Ectodermal cell (in vitro differentiated cells): ENCODE measurements around the gene NR2F1.
A peak's percentile ranks its signal among the peaks of the same experiment; 100 is the strongest.

Experiments used
- H3K27ac ChIP-seq: 2 replicates; pipeline ENCODE4 v1.7.0; 2013; ENCODE audit warnings: mild to moderate bottlenecking, low read depth, low read length; ENCODE audit not compliant: insufficient read depth, poor library complexity, severe bottlenecking
- H3K27me3 ChIP-seq: 2 replicates; pipeline ENCODE4 v1.7.0; 2013; ENCODE audit warnings: mild to moderate bottlenecking, low read length; ENCODE audit not compliant: insufficient read depth, control insufficient read depth, poor library complexity, severe bottlenecking
- H3K36me3 ChIP-seq: one replicate; pipeline ENCODE4 v1.7.0; 2013; ENCODE audit warnings: low read length; ENCODE audit not compliant: control insufficient read depth, insufficient read depth
- H3K4me1 ChIP-seq: one replicate; pipeline ENCODE4 v1.7.0; 2013; ENCODE audit warnings: low read length; ENCODE audit not compliant: control insufficient read depth, insufficient read depth
- H3K4me3 ChIP-seq: 2 replicates; pipeline ENCODE4 v1.7.0; 2013; ENCODE audit warnings: low read depth, low read length, control low read depth; ENCODE audit not compliant: insufficient read depth
- H3K9me3 ChIP-seq: 2 replicates; pipeline ENCODE4 v1.7.0; 2013; ENCODE audit warnings: mild to moderate bottlenecking, low read length, moderate library complexity; ENCODE audit not compliant: control insufficient read depth
- WGBS, 2 experiments: methylation state at CpG; one replicate each; pipeline ENCODE4 v1.1.7; 2013; ENCODE audit warnings: missing lambda C conversion rate in 2 of 2; 5-methylcytosine and 5-hydroxymethylcytosine counted together

The NR2F1 gene

DNA sequence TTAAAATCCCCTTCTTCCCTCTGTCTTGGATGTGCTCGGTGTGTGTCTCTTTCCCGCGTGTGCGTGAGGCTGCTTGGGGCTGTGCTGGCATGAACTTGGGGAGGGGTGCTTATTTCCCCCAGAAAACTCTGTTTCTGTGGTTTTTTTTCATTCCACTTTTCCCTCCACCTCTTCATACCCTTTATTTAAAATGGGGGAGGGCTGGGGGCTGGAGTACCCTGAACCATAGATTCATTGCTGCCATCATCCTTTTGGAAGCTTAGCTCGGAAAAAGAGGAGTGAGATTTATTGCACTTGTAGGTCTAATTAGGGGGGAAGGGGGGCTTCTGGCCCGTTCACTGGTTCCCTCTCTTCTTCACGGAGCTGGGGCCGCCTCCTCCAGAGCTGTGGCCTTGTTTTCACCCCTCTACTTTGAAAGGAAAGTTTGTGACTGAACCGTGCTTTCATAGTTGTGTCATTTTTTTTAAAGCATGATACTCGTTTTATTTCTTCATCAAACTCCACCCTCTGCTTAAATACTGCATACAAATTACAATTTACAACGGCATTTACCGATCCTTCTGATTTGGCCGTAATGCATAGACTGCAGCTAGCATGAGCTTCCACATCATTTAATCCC is 2.9 kb downstream of the NR2F1 start:
- Histone ChIP-seq H3K36me3 (peaks cover 27% of the 10 kb centered on the region), H3K4me3 (peak overlapping the region; percentile 78), H3K9me3 (no peaks in the 10 kb centered on the region), H3K27ac (peak overlapping the region; percentile 44), H3K27me3 (peaks cover 76% of the 10 kb centered on the region), H3K4me1 (peaks cover 10% of the 10 kb centered on the region)
- 5 to 8% methylated on average over 13 of the region's 13 CpGs for WGBS, 2 experiments

DNA sequence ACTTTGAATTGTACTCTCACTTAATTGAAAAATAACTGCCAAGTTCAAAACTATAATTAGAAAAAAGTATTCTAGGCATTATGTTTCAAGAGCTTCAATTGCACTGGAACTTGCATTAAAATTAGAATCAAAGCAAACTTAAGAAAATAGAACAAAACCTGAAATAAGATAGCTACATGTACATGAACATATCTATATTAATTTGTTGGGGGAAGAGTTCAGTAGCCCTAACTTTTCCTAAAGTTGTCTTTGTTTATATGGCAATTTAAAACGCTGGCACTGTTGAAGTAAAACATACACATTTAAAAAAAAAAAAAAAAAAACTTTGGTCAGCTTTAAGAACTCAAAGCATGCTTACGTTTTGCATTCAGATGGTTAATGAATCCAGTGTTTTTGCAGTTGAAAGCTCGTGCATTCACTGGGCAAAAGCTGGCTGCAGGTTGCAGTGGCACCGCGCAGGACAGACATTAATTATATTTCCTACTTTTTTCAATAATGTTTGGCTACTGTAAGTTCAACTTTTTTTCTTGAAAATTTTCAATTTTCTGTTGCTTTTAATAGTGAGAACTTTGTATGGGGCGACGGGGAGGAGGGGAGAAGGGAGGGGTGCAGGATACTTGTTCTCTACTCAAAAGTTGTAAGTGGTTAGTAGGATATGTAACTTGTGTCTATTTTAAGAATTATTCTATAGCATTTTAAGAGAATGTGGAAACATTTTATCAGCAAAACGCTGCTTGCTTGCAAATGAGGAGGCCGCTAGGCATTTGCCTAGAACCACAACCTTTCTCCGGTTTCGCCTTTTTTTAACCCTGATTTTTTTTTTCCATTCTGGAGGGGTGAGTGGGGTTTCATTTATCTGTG is 3.9 kb downstream of the NR2F1 start:
- H3K27me3 ChIP-seq: peaks cover 81% of the 10 kb centered on the region
- H3K9me3 ChIP-seq: no peaks in the 10 kb centered on the region
- H3K27ac ChIP-seq: peak overlapping the region; percentile 44
- WGBS, 2 experiments: 10% methylated on average over 8 to 11 of the region's 11 CpGs
- H3K4me1 ChIP-seq: peaks cover 10% of the 10 kb centered on the region
- H3K36me3 ChIP-seq: peaks cover 38% of the 10 kb centered on the region
- H3K4me3 ChIP-seq: peak overlapping the region; percentile 78

DNA sequence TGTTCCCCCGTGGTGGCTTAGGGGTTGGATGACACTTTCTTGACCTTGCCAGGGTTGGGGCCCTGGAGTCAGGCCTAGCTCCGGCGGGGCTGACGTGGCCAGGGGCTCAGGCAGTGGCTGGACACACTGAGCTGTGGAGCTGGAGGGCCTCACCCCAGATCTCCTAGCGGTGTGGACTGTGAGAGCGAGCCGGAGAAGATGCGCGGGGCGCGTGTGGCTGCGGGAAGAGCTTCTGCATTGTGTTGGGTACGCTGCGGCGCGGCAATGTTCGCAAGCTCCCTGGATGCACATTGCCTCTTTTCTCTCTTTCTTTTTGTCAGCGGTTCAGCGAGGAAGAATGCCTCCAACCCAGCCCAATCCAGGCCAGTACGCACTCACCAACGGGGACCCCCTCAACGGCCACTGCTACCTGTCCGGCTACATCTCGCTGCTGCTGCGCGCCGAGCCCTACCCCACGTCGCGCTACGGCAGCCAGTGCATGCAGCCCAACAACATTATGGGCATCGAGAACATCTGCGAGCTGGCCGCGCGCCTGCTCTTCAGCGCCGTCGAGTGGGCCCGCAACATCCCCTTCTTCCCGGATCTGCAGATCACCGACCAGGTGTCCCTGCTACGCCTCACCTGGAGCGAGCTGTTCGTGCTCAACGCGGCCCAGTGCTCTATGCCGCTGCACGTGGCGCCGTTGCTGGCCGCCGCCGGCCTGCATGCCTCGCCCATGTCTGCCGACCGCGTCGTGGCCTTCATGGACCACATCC is 4.8 kb downstream of the NR2F1 start:
- H3K36me3 ChIP-seq: peaks cover 41% of the 10 kb centered on the region
- WGBS, 2 experiments: 3% methylated on average over 59 of the region's 59 CpGs
- H3K27me3 ChIP-seq: peaks cover 84% of the 10 kb centered on the region
- H3K4me3 ChIP-seq: peak overlapping the region; percentile 78
- H3K27ac ChIP-seq: peak overlapping the region; percentile 44
- peaks cover 12% of the 10 kb centered on the region for H3K4me1 ChIP-seq
- H3K9me3 ChIP-seq: no peaks in the 10 kb centered on the region

DNA sequence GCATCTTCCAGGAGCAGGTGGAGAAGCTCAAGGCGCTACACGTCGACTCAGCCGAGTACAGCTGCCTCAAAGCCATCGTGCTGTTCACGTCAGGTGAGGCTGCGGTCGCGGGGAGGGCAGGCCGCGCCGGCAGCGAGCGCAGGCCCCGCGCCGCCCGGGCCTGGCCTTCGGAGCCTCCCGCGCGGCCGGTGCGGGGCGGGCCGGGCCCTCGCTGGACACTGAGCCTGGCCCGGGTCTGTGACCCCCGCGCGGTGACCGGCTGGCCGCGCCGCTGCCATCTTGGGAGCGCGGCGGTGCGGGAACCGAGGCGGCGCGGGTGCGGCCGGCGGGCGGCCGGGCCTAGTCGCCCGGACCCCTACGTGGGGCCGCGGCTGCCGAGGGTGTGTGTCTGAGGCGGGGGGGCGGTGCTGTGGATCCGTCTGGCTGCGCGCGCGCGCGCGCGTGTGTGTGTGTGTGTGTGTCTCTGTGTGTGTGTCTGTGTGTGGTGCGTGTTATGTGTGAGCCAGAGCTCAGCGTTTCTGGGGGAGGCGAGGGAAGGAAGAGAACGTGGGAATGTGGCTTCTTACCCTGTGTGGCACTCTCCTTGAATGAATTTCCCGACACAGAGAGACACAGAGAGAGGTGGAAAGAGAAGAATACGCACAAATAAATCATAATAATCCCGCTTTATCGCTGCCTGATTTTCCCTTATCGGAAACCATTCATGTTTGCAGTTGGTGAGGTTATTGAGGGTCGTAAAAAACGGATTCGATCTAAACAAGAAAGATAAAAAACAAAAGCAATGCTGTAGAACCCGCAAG is 5.5 kb downstream of the NR2F1 start:
- Histone ChIP-seq H3K27me3 (peaks cover 87% of the 10 kb centered on the region), H3K4me3 (peak overlapping the region; percentile 78)
- 7% methylated on average over 78 of the region's 78 CpGs for WGBS, 2 experiments

DNA sequence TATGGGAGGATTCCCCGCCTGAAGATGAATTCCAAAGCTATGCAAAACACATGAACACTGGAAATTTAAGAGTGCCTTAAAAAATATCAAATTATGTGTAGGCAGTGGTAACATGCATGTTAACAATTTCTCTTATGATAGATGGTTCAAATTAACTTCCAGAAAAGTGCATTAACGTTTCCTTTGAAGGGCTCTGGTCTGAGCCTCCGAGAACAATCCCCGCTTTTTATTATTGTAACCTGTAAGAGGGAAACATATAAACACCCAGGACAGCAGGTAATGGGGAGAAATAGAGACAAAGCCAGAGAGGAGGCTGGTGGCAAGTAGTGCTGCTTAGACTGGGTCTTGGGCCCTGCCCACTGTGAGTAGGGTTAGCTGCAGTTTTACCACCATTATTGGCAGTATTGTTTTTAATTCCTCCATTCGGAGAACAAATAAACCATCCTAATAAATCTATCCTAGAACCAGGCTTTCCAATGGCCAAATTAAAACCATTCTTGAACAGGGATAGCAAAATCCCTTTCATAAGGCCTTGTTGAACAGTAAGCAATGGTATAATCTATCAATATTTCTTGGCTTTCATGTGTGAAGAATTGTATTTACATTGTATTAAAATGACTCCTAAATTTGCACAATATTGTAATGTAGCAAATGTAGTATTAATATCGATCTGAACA is 6.3 kb downstream of the NR2F1 start:
- Histone ChIP-seq H3K4me3 (peak overlapping the region; percentile 42), H3K9me3 (no peaks in the 10 kb centered on the region), H3K27me3 (peaks cover 93% of the 10 kb centered on the region), H3K36me3 (peaks cover 44% of the 10 kb centered on the region), H3K4me1 (peaks cover 24% of the 10 kb centered on the region), H3K27ac (no peak overlapping the region)
- 50 to 51% methylated on average over 5 to 6 of the region's 6 CpGs for WGBS, 2 experiments

More for the DNA sequence above, 5.5 kb downstream of the NR2F1 start:
- Histone ChIP-seq H3K9me3 (no peaks in the 10 kb centered on the region), H3K27ac (peak overlapping the region; percentile 20), H3K36me3 (peaks cover 41% of the 10 kb centered on the region), H3K4me1 (peaks cover 17% of the 10 kb centered on the region)

DNA sequence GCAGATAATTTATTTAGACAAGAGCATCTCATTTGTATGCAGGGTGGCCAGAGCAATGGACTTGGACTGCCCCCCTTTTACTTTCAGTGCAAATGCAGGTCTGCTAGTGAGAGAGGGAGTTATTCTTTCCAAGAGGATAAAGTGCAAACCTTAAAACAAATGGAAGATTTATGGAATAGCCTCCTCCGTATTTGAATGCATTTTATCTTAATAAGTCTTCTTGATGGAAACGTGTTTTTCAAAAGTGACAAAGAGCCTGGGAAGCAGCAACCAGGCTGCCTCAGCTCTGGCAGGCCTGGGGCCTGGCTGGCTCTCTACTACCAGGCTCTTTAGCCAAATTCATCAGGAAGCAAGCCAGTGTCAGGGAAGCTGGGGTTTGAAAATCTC is 6.8 kb downstream of the NR2F1 start:
- Histone ChIP-seq H3K36me3 (peaks cover 46% of the 10 kb centered on the region), H3K9me3 (no peaks in the 10 kb centered on the region), H3K27me3 (peaks cover 98% of the 10 kb centered on the region), H3K27ac (no peak overlapping the region), H3K4me1 (peaks cover 30% of the 10 kb centered on the region), H3K4me3 (peak overlapping the region; percentile 7)
- 33 to 36% methylated on average over 2 of the region's 2 CpGs for WGBS, 2 experiments

DNA sequence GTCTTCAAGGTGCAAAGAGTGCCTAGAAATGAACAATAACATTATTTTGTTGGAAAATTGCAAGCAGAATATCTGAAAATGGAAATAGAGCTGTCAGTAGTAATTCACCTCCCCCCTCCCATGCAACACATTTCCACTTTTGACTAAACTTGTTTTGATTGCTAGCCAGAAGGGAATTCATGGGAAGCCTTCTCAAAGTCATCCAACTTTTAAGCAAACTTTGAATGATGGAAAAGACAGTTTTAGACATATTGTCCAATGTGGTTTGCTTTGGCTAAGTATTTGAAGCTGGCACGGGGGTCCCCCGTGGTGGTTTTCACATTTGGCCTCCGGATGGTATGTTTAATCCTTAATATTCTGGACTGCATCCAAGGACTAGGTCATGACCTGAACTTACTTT is 7.5 kb downstream of the NR2F1 start:
- H3K36me3 ChIP-seq: peaks cover 47% of the 10 kb centered on the region
- no peak overlapping the region for H3K27ac ChIP-seq
- H3K4me1 ChIP-seq: peaks cover 36% of the 10 kb centered on the region
- no peaks in the 10 kb centered on the region for H3K9me3 ChIP-seq
- 51 to 54% methylated on average over 3 of the region's 3 CpGs for WGBS, 2 experiments
- peaks cover 100% of the 10 kb centered on the region for H3K27me3 ChIP-seq
- H3K4me3 ChIP-seq: no peak overlapping the region

DNA sequence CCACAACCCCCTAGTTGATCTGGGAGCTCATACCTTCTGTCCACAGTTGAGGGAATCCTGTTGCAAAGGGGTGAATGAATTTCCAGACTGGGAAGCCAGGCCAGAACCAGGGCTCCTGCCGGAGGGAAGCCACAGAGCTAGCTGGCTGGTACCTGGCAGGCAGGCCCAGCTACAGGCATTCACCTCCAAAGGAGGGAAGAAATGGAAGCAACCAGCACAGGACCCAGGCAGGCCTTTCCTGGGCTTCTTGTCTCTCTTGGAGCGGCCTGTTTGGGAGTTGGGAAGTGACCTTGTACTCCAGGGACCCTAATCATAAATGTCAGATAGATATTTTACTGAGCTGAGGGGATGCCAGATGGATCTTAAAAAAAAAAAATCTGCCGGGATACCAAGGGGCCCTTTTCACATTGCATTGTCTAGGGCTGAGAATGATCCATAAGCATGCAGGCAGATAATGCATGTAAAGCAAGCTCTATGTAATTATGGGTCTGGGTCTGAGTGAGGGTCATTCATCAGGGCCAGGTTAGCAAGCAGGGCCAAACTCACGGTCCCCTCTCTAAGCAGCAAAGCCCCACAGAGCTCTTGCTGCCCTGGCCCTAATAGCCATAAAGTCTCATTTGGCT is 8.4 kb downstream of the NR2F1 start:
- Histone ChIP-seq H3K36me3 (peaks cover 47% of the 10 kb centered on the region), H3K9me3 (no peaks in the 10 kb centered on the region), H3K27me3 (peaks cover 100% of the 10 kb centered on the region), H3K27ac (no peak overlapping the region), H3K4me3 (peak overlapping the region; percentile 10), H3K4me1 (peaks cover 45% of the 10 kb centered on the region)
- WGBS, 2 experiments: 49 to 51% methylated on average over 4 of the region's 4 CpGs

DNA sequence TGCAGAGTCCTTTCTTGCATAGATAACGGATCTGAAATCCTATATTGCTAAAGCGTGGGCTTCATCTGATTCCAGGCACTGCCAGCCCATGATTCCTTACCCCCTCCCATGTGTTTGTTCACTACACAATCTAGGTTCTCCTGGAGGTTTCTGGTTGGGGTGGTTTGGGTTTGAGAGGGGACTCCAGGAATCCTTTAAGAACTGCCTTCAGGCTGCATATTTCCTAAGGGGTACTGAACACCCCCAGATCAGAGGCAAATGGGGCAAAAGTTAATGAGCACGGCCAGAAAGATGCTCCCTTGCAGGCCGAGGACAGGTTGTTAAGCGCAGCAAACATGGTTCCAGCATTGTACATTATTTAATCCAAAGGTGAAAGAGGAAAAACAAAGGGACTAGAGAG is 9.9 kb downstream of the NR2F1 start:
- no peaks in the 10 kb centered on the region for H3K9me3 ChIP-seq
- 33 to 36% methylated on average over 5 of the region's 5 CpGs for WGBS, 2 experiments
- H3K4me3 ChIP-seq: no peak overlapping the region
- peaks cover 41% of the 10 kb centered on the region for H3K36me3 ChIP-seq
- H3K27ac ChIP-seq: no peak overlapping the region
- H3K27me3 ChIP-seq: peaks cover 100% of the 10 kb centered on the region
- peaks cover 56% of the 10 kb centered on the region for H3K4me1 ChIP-seq
